SHP77 treated with DMSO at 0.1 percent for 48 hours (cell line): ENCODE data around the gene SLC22A31.
"Not testable (repeated sequence)": the region's sequence is repeated elsewhere in the genome, so short reads cannot be mapped to it uniquely, and the experiment has no call there.

Experiments used
- DNase-seq: peaks from one replicate; lab custom pipeline; 2025; lab: John Stamatoyannopoulos, UW

Gene SLC22A31

GRCh38 chr16:89192956-89193575 lies 7.3 kb downstream of the SLC22A31 start:
- no peak for DNase-seq

GRCh38 chr16:89192186-89192955 lies 8.0 kb downstream of the SLC22A31 start:
- peak; percentile 36 for DNase-seq

GRCh38 chr16:89191901-89192185 lies 8.5 kb downstream of the SLC22A31 start:
- DNase-seq: no peak

- no peak for DNase-seq
Observed at GRCh38 chr16:89191033-89191900, 9.1 kb downstream of the SLC22A31 start.

- DNase-seq: no peak
Observed at GRCh38 chr16:89190150-89190958, 10.0 kb downstream of the SLC22A31 start.

GRCh38 chr16:89189358-89190025 lies 10.8 kb downstream of the SLC22A31 start:
- DNase-seq: no peak

GRCh38 chr16:89188471-89189357 lies 11.6 kb downstream of the SLC22A31 start:
- DNase-seq: not testable (repeated sequence)

GRCh38 chr16:89187770-89188392 lies 12.5 kb downstream of the SLC22A31 start:
- DNase-seq: no peak

GRCh38 chr16:89187032-89187769 lies 13.1 kb downstream of the SLC22A31 start:
- no peak for DNase-seq

GRCh38 chr16:89186593-89187031 lies 13.7 kb downstream of the SLC22A31 start:
- not testable (repeated sequence) for DNase-seq

- not testable (repeated sequence) for DNase-seq
Observed at GRCh38 chr16:89185887-89186592, 14.3 kb downstream of the SLC22A31 start.

GRCh38 chr16:89184933-89185794 lies 15.2 kb downstream of the SLC22A31 start:
- DNase-seq: no peak

- no peak for DNase-seq
Observed at GRCh38 chr16:89184677-89184932, 15.7 kb downstream of the SLC22A31 start.

GRCh38 chr16:89183975-89184676 lies 16.2 kb downstream of the SLC22A31 start:
- DNase-seq: no peak

GRCh38 chr16:89183463-89183862 lies 16.9 kb downstream of the SLC22A31 start:
- no peak for DNase-seq

GRCh38 chr16:89179656-89180315 lies 20.6 kb downstream of the SLC22A31 start:
- no peak for DNase-seq

GRCh38 chr16:89179148-89179484 lies 21.2 kb downstream of the SLC22A31 start:
- no peak for DNase-seq
